Right lobe of liver (tissue), 6 donors: ENCODE results near the gene ADAM23. TPM values are rescaled to one million over a fixed set of nuclear protein-coding genes. Genes with fewer than 3 reads are reported as not detected.

Source experiments
- ATAC-seq, 4 donors: fragments of 200-7000 bp; cut with Tn5 transposase; one replicate each; pipeline ENCODE4 v1.9.1; 2020; ENCODE audit warnings: mild to moderate bottlenecking in 4 of 4, moderate library complexity in 4 of 4
- DNase-seq, 3 donors: peaks; one replicate each; pipeline ENCODE4 v3.0.0-alpha.2; 2020
- H3K27ac ChIP-seq, 3 donors: fragments of 200-600 bp; one replicate each; pipeline ENCODE4 v1.8.0; 2022
- H3K27me3 ChIP-seq, 2 donors: fragments of 200-600 bp; one replicate each; pipeline ENCODE4 v1.8.0; 2022
- H3K36me3 ChIP-seq, 4 donors: fragments of 200-600 bp; sonication (generic) in 1 of 4; one replicate each; pipeline versions ENCODE4 v1.5.1 to v1.8.0; 2017 to 2022; ENCODE audit warnings: control low read depth in 1 of 4
- H3K4me1 ChIP-seq, 4 donors: fragments of 200-600 bp; sonication (generic) in 1 of 4; one replicate each; pipeline versions ENCODE4 v1.5.1 to v1.8.0; 2017 to 2022; ENCODE audit warnings: control low read depth in 1 of 4
- H3K4me3 ChIP-seq, 3 donors: fragments of 200-600 bp; one replicate each; pipeline ENCODE4 v1.8.0; 2022
- H3K9me3 ChIP-seq, 4 donors: fragments of 200-600 bp; sonication (generic) in 1 of 4; one replicate each; pipeline versions ENCODE4 v1.5.1 to v1.8.0; 2017 to 2022; ENCODE audit warnings: control low read depth in 1 of 4
- POLR2A ChIP-seq: fragments of 450-650 bp; IDR thresholded peaks from one replicate; pipeline ENCODE4 v1.6.1; 2017; ENCODE audit warnings: antibody characterized with exemption, mild to moderate bottlenecking
- WGBS: methylation state at CpG from one replicate; pipeline ENCODE4 v1.1.6; 2018; ENCODE audit warnings: low coverage, low lambda C conversion rate; ENCODE audit not compliant: insufficient coverage; ENCODE audit errors: missing lambda C conversion rate; 5-methylcytosine and 5-hydroxymethylcytosine counted together
- intact Hi-C, 2 donors: fragments of 100-400 bp; cut with DNase I; formaldehyde crosslinking; loops; one replicate each; pipeline versions ENCODE4 v1.11.2 to v1.14.1; 2022
- total RNA-seq, 6 experiments: library from RNA; depleted of rRNA in 2 of 6; stranded (reverse); fragments of >200 nt in 2 of 6; fragmentation: NEBNext Ultra II Directional in 3 of 6; extraction: Animal tissue kit (Norgen Biotek cat#: 25700) in 3 of 6; gene quantifications; one replicate each; pipeline versions ENCODE4 v1.1.0 to v1.2.4, GENCODE V29; 2016 to 2023
- TF ChIP-seq, protein P1 (sequence below), 4 donors: fragments of 200-600 bp in 3 of 4; fragments of 450-650 bp in 1 of 4; IDR thresholded peaks; one replicate each; pipeline versions ENCODE4 v1.5.1 to v1.8.0; 2016 to 2022; ENCODE audit warnings: antibody characterized with exemption in 4 of 4, mild to moderate bottlenecking in 2 of 4
- donor health status: DM: no; HTN: yes; CAD: no.
- donor health status: DM: no; HTN: no; CAD: no.
- donor health status: DM: no; HTN: no; CAD: no.
- donor health status: DM: no; HTN: yes; CAD: no.
- donor health status: DM: no; HTN: yes; CAD: no.

Gene ADAM23
- total RNA-seq, 6 experiments from 2014 or later = under 0.01 to 0.26 (median 0.09) TPM; not detected in 2

DNA sequence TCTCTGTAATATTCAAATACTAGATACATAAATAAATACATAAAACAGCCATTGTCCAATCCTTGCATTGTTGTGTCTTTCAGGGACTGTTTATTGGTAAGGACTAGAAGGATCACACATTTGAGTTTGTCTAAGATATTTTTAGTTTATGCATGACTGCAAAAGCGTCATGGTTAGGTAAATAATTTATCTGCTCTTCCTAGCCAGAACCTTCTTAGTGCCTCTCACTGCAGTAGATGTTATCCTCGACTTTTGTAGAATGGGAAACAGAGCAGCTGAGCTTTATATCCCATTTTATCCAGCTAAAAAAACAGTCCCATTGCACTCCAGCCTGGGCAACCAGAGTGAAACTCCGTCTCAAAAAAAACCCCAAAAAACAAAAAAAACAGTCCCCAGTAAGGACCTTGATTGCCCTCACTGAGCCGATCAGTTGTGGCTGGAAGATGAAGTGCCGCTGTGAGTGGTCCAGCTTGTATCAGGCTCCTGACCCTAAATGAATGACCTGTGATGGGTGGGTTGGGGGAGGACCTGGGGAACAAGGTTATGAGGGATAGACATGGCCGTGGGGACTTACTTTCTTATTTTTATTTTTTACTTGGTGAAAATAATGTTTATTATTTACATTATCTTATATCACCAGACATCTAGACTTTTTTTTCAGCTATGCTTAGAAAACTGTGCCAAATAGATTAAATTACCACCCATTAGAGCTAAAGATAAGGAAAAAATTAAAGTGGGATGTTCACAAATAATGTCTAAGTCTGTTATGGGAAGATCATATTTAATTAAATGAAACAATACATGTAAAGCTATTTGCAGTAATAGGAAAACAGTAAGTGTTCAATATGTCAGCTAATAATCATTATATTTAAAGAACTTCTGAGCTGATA lies 10.9 kb upstream of the ADAM23 start:
- ATAC-seq (no peak), DNase-seq (no peak)
- TF ChIP-seq, protein P1, sequence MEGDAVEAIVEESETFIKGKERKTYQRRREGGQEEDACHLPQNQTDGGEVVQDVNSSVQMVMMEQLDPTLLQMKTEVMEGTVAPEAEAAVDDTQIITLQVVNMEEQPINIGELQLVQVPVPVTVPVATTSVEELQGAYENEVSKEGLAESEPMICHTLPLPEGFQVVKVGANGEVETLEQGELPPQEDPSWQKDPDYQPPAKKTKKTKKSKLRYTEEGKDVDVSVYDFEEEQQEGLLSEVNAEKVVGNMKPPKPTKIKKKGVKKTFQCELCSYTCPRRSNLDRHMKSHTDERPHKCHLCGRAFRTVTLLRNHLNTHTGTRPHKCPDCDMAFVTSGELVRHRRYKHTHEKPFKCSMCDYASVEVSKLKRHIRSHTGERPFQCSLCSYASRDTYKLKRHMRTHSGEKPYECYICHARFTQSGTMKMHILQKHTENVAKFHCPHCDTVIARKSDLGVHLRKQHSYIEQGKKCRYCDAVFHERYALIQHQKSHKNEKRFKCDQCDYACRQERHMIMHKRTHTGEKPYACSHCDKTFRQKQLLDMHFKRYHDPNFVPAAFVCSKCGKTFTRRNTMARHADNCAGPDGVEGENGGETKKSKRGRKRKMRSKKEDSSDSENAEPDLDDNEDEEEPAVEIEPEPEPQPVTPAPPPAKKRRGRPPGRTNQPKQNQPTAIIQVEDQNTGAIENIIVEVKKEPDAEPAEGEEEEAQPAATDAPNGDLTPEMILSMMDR (IDR thresholded peaks at IDR 0.05) = no peak
- no peak for TF ChIP-seq POLR2A
- Histone ChIP-seq H3K4me3 (no peak overlapping the region), H3K27me3 (no peaks in the 10 kb centered on the region), H3K4me1 (no peaks in the 10 kb centered on the region), H3K36me3 (no peaks in the 10 kb centered on the region), H3K27ac (no peak overlapping the region), H3K9me3 (no peaks in the 10 kb centered on the region)
- intact Hi-C loops = no loop called here
- WGBS = 42% methylated on average over 6 of the region's 6 CpGs

DNA sequence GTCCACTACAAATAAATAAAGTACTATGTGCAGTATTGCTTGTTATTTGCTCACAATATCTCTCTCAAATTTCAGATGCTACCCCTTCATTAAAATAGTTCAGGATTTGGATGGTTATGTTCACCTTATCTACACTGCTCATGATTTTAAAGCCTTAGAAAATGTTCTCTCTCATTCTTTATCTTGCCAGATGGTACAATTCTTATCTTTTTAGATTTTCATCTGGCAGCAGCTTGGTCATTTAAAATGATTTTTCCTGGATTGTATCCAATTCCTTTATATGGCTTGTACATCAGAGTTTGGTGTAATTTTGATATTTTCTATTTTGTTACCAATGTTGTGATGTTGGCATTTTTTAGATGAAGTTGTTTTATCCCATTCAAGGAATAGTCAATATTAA lies 10.1 kb upstream of the ADAM23 start:
- ATAC-seq = no peak
- TF ChIP-seq, protein P1 (IDR thresholded peaks at IDR 0.05) = no peak
- TF ChIP-seq POLR2A = no peak
- Histone ChIP-seq H3K4me3 (no peak overlapping the region), H3K9me3 (no peaks in the 10 kb centered on the region), H3K36me3 (no peaks in the 10 kb centered on the region), H3K4me1 (no peaks in the 10 kb centered on the region), H3K27ac (no peak overlapping the region), H3K27me3 (no peaks in the 10 kb centered on the region)
- intact Hi-C loops = no loop called here
- no peak for DNase-seq

DNA sequence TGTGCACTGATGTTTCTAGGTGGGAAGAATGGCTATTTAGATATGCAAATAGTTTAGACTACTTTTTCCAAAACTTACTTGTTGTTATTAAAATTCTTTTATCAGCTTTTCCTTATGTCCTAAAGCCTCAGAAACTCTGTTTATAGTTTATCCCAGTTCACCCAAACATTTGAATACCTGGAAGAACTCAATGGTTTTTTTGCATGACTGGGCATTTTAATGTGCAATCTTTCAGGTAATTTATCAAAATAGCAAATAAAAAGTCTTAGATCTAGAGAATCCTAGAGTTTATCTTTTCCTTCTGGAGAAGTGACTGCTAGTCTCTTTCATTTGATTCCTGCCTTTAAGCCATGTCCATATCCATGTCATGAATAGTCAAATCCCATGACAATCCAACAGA lies 9.6 kb upstream of the ADAM23 start:
- H3K36me3 ChIP-seq = no peaks in the 10 kb centered on the region
- no peak for ATAC-seq
- TF ChIP-seq, protein P1 (IDR thresholded peaks at IDR 0.05) = no peak
- no peak for TF ChIP-seq POLR2A
- no peak overlapping the region for H3K27ac ChIP-seq
- no peaks in the 10 kb centered on the region for H3K27me3 ChIP-seq
- H3K4me3 ChIP-seq = no peak overlapping the region
- no peaks in the 10 kb centered on the region for H3K4me1 ChIP-seq
- no peak for DNase-seq
- no peaks in the 10 kb centered on the region for H3K9me3 ChIP-seq
- intact Hi-C loops = no loop called here

DNA sequence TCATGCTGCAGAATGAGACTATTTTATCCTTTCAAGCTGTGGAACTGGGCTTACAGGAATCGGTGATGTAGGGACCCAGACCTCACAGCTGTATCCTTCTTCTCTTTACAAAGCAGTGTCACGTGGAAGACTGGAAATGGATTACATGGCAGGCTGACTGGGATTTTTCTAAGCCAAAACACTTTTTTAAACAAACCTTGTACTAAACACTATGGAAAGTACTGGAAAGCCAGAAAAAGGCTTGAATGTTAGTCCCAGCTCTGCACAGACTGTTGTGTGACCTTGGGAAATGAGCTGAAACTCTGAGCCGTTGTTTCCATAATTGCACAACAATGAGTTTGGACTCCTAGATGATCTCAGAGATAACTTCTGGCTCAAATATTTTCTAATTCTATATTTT lies 7.6 kb upstream of the ADAM23 start:
- Histone ChIP-seq H3K36me3 (no peaks in the 10 kb centered on the region), H3K27ac (no peak overlapping the region), H3K4me3 (no peak overlapping the region), H3K9me3 (no peaks in the 10 kb centered on the region), H3K27me3 (no peaks in the 10 kb centered on the region), H3K4me1 (no peaks in the 10 kb centered on the region)
- intact Hi-C loops = no loop called here
- TF ChIP-seq, protein P1 (IDR thresholded peaks at IDR 0.05) = no peak
- TF ChIP-seq POLR2A = no peak
- ATAC-seq = peak in 2 of 4 donors; percentile 30 to 72
- WGBS = 10% methylated on average over 3 of the region's 3 CpGs
- no peak for DNase-seq
